HCT116 (cell line): Measurements from ENCODE around the gene INPP5F. TPM values are rescaled to one million over a fixed set of nuclear protein-coding genes. Genes with fewer than 3 reads are reported as not detected.

ENCODE experiments used
- ATAC-seq: fragments of 200-7000 bp; cut with Tn5 transposase; 2 replicates; pipeline ENCODE4 v1.9.1; 2020; ENCODE audit warnings: mild to moderate bottlenecking, moderate library complexity
- BruUV-seq: library from RNA; stranded (reverse); fragments of 400-500 nt; replicated peaks from 2 replicates; lab custom pipeline; 2021; lab: Mats Ljungman, UMichigan
- CTCF ChIA-PET: fragments of 300-600 bp; sonication (Branson Sonifier 250); formaldehyde crosslinking; loops from one replicate; lab custom pipeline; 2021; ENCODE audit warnings: antibody characterized with exemption; lab: Charles Lee
- POLR2A ChIA-PET: fragments of 300-600, 350-600 bp; sonication (Branson Sonifier 250); formaldehyde crosslinking; loops from one replicate; lab custom pipeline; 2021; ENCODE audit warnings: antibody characterized with exemption; lab: Charles Lee
- RAD21 ChIA-PET, 2 experiments: fragments of 300-600 bp; sonication (Branson Sonifier 250); formaldehyde crosslinking; loops; one replicate each; lab custom pipeline; 2023; ENCODE audit warnings: low total read pairs in 2 of 2; ENCODE audit not compliant: uncharacterized antibody in 2 of 2, unreplicated experiment in 2 of 2, low non-redundant PET in 1 of 2; lab: Charles Lee
- DNase-seq: peaks from one replicate; pipeline ENCODE4 v3.0.0-alpha.2; 2010; ENCODE audit warnings: low read depth, low spot score
- H2AFZ ChIP-seq: fragments of 200-600 bp; shearing (Covaris generic), sonication (generic); 2 replicates; pipeline ENCODE4 v1.6.1; 2017; ENCODE audit warnings: low read depth, mixed run types, mixed read lengths, antibody characterized with exemption, low read length; ENCODE audit not compliant: poor library complexity, severe bottlenecking
- H3K27ac ChIP-seq: 2 replicates; pipeline ENCODE4 v1.5.1; 2012; ENCODE audit warnings: low read depth, low read length
- H3K27me3 ChIP-seq: fragments of 200-600 bp; sonication (generic); 2 replicates; pipeline ENCODE4 v1.6.1; 2016; ENCODE audit warnings: mixed run types, low read length, mixed read lengths; ENCODE audit not compliant: insufficient read depth
- H3K36me3 ChIP-seq, 2 experiments: fragments of 200-500 bp in 1 of 2; fragments of 200-600 bp in 1 of 2; sonication (Bioruptor generic) in 1 of 2; sonication (generic) in 1 of 2; 2 replicates each; pipeline versions ENCODE4 v1.5.1 to v1.6.1; 2014 to 2016; ENCODE audit warnings: low read length in 2 of 2, inconsistent platforms in 1 of 2, mixed read lengths in 1 of 2, mixed run types in 1 of 2; ENCODE audit not compliant: insufficient read depth in 2 of 2, control insufficient read depth in 1 of 2
- H3K4me1 ChIP-seq, 2 experiments: fragments of 200-600 bp in 1 of 2; sonication (generic) in 1 of 2; 2 replicates each; pipeline versions ENCODE4 v1.5.1 to v1.6.1; 2012 to 2017; ENCODE audit warnings: low read length in 2 of 2, inconsistent platforms in 1 of 2, mild to moderate bottlenecking in 1 of 2, mixed read lengths in 1 of 2, mixed run types in 1 of 2, moderate library complexity in 1 of 2; ENCODE audit not compliant: insufficient read depth in 2 of 2, control insufficient read depth in 1 of 2
- H3K4me2 ChIP-seq: fragments of 200-600 bp; sonication (generic); 2 replicates; pipeline ENCODE4 v1.6.1; 2017; ENCODE audit warnings: mixed run types, low read length, mixed read lengths
- H3K4me3 ChIP-seq, 2 experiments: fragments of 200-600 bp in 1 of 2; sonication (generic) in 1 of 2; replicated peaks in 1 of 2; 2 replicates each; pipeline ENCODE4 v1.5.1; 2011 to 2016; ENCODE audit warnings: low read length in 2 of 2, control low read depth in 1 of 2, low read depth in 1 of 2, mild to moderate bottlenecking in 1 of 2, mixed read lengths in 1 of 2, mixed run types in 1 of 2
- H3K79me2 ChIP-seq: fragments of 200-600 bp; sonication (generic); 2 replicates; pipeline ENCODE4 v1.6.1; 2017; ENCODE audit warnings: mild to moderate bottlenecking, mixed run types, low read length, moderate library complexity, mixed read lengths; ENCODE audit not compliant: insufficient read depth
- H3K9ac ChIP-seq: fragments of 200-600 bp; sonication (generic); 2 replicates; pipeline ENCODE4 v1.6.1; 2016; ENCODE audit warnings: low read length, mixed read lengths
- H3K9me2 ChIP-seq: fragments of 200-600 bp; sonication (generic), shearing (Covaris generic); 2 replicates; pipeline ENCODE4 v1.6.1; 2017; ENCODE audit warnings: mixed run types, mild to moderate bottlenecking, moderate library complexity; ENCODE audit not compliant: insufficient read depth
- H3K9me3 ChIP-seq, 2 experiments: fragments of 200-500 bp in 1 of 2; fragments of 200-600 bp in 1 of 2; sonication (Bioruptor generic) in 1 of 2; sonication (generic) in 1 of 2; 2 replicates each; pipeline ENCODE4 v1.6.1; 2014 to 2017; ENCODE audit warnings: low read length in 2 of 2, mixed read lengths in 2 of 2, inconsistent platforms in 1 of 2, low read depth in 1 of 2, mild to moderate bottlenecking in 1 of 2, mixed run types in 1 of 2, moderate library complexity in 1 of 2; ENCODE audit not compliant: control insufficient read depth in 1 of 2, insufficient read depth in 1 of 2
- H4K20me1 ChIP-seq: fragments of 200-600 bp; sonication (generic), shearing (Covaris generic); 2 replicates; pipeline ENCODE4 v1.6.1; 2017; ENCODE audit warnings: mixed run types, mild to moderate bottlenecking, moderate library complexity; ENCODE audit not compliant: insufficient read depth
- CEBPB ChIP-seq: IDR thresholded peaks from 2 replicates; pipeline ENCODE4 v1.6.1; 2012; ENCODE audit warnings: low read depth
- EGR1 ChIP-seq: IDR thresholded peaks from 2 replicates; pipeline ENCODE4 v1.6.1; 2012; ENCODE audit warnings: low read depth
- EZH2 ChIP-seq: fragments of 200-600 bp; sonication (generic); IDR thresholded peaks from 2 replicates; pipeline ENCODE4 v1.6.1; 2017; ENCODE audit warnings: antibody characterized with exemption, mixed run types
- SIN3A ChIP-seq: IDR thresholded peaks from 2 replicates; pipeline ENCODE4 v1.6.1; 2012; ENCODE audit warnings: low read depth
- SP1 ChIP-seq: IDR thresholded peaks from 2 replicates; pipeline ENCODE4 v1.6.1; 2012; ENCODE audit warnings: low read depth
- TCF7L2 ChIP-seq: IDR thresholded peaks from 2 replicates; pipeline ENCODE4 v1.7.0; 2011; ENCODE audit warnings: borderline replicate concordance, inconsistent platforms; ENCODE audit not compliant: insufficient read depth, insufficient read length; ENCODE audit errors: extremely low read depth
- ZFX ChIP-seq: fragments of 450-650 bp; IDR thresholded peaks from 2 replicates; pipeline ENCODE4 v1.6.1; 2017
- intact Hi-C: fragments of 100-400 bp; cut with micrococcal nuclease; formaldehyde crosslinking; loops from 2 replicates; pipeline ENCODE4 v1.10.0; 2022
- total RNA-seq: library from RNA; stranded (reverse); gene quantifications from one replicate; pipeline ENCODE4 v1.2.1, GENCODE V29; 2021; ENCODE audit not compliant: unreplicated experiment
- TF ChIP-seq, protein P1 (sequence below): IDR thresholded peaks from 2 replicates; pipeline ENCODE4 v1.6.1; 2012; ENCODE audit warnings: low read depth

Gene INPP5F
- total RNA-seq, 1 experiment from 2014 or later = 21.6 TPM

DNA sequence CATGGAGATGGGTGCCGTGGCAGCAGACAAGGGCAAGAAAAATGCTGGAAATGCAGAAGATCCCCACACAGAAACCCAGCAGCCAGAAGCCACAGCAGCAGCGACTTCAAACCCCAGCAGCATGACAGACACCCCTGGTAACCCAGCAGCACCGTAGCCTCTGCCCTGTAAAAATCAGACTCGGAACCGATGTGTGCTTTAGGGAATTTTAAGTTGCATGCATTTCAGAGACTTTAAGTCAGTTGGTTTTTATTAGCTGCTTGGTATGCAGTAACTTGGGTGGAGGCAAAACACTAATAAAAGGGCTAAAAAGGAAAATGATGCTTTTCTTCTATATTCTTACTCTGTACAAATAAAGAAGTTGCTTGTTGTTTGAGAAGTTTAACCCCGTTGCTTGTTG is 48.7 kb upstream of the INPP5F start:
- ATAC-seq (no peak), DNase-seq (no peak)
- Histone ChIP-seq H3K9me2 (no peaks in the 10 kb centered on the region), H4K20me1 (no peaks in the 10 kb centered on the region), H3K4me1 (peaks cover 35 to 50% of the 10 kb centered on the region in 2 experiments), H3K27ac (no peak overlapping the region), H3K79me2 (peaks cover 11% of the 10 kb centered on the region; the same call in 1 of the 2 replicates), H3K4me2 (no peak overlapping the region), H2AFZ (no peak overlapping the region), H3K9ac (no peak overlapping the region), H3K27me3 (no peaks in the 10 kb centered on the region), H3K9me3 (no peaks in the 10 kb centered on the region)
- TSS peak; percentile 36 for BruUV-seq
- ChIA-PET CTCF (no interaction called here), POLR2A (no interaction called here), RAD21 (no interaction called here)
- intact Hi-C loops = no loop called here
- no peak for TF ChIP-seq SP1
- TF ChIP-seq EZH2 = no peak
- no peak for TF ChIP-seq EGR1
- TF ChIP-seq, all 23 proteins: peak for 0
- peaks cover 40 to 42% of the 10 kb centered on the region in 2 experiments for H3K36me3 ChIP-seq
- no peak overlapping the region for H3K4me3 ChIP-seq

DNA sequence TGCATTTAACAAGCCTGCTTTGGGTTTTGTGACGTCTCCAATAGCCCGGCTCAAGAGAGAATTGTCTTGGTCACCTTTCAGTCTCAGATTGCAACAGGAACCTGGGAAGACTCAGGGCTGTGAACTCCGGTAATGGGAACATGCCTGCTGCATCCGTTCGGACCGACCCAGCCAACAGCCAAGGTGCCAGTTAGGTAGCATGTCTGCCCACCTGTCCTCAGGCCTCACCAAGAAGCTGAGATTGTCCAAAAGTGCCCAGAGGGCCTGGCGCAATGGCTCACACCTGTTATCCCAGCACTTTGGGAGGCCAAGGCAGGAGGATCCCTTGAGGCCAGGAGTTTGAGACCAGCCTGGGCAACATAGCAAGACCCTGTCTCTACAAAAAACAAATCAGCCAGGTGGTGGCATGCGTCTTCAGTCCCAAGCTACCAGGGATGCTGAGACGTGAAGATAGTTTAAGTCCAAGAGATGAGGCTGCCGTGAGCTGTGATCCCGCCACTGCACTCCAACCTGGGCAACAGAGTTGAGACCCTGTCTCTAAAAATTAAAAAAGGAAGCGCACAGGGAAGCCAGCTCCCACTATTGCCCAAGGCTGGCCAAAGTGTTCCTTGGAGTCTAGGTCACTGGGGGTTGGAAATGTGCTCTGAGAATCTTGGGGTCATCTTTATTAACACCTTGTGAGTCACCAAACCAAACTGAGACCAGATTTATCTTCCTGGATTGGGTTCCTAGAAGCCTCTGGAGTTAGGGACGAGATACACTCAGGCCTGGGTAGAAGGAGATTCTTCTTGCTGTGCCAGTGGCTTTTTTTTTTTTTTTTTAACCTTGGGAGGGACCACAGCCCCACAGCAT is 47.7 kb upstream of the INPP5F start:
- H3K36me3 ChIP-seq = peaks cover 32 to 33% of the 10 kb centered on the region in 2 experiments
- H3K79me2 ChIP-seq = peaks cover 4% of the 10 kb centered on the region; the same call in 1 of the 2 replicates
- no TSS peak for BruUV-seq
- CTCF ChIA-PET = no interaction called here
- DNase-seq = no peak
- ATAC-seq = no peak
- intact Hi-C loops = no loop called here
- RAD21 ChIA-PET = interaction anchor here in 1 of 2 experiments (0.7 kb wide), 1 partner anchor 27 kb away, joined by 8 read pairs; the partner anchor contains the start of gene BAG3
- 0 out of 2 replicates have a peak overlapping the region, but pooled peaks have one; percentile 13 for H3K4me2 ChIP-seq
- H3K4me1 ChIP-seq = peaks cover 41 to 56% of the 10 kb centered on the region in 2 experiments
- H3K9ac ChIP-seq = no peak overlapping the region
- H3K9me2 ChIP-seq = no peaks in the 10 kb centered on the region
- no peak overlapping the region for H3K4me3 ChIP-seq
- H2AFZ ChIP-seq = no peak overlapping the region
- no peaks in the 10 kb centered on the region for H3K27me3 ChIP-seq
- H3K27ac ChIP-seq = no peak overlapping the region
- TF ChIP-seq TCF7L2 = no peak
- no peak for TF ChIP-seq CEBPB
- no peak for TF ChIP-seq SP1
- no peak for TF ChIP-seq SIN3A
- TF ChIP-seq, protein P1, sequence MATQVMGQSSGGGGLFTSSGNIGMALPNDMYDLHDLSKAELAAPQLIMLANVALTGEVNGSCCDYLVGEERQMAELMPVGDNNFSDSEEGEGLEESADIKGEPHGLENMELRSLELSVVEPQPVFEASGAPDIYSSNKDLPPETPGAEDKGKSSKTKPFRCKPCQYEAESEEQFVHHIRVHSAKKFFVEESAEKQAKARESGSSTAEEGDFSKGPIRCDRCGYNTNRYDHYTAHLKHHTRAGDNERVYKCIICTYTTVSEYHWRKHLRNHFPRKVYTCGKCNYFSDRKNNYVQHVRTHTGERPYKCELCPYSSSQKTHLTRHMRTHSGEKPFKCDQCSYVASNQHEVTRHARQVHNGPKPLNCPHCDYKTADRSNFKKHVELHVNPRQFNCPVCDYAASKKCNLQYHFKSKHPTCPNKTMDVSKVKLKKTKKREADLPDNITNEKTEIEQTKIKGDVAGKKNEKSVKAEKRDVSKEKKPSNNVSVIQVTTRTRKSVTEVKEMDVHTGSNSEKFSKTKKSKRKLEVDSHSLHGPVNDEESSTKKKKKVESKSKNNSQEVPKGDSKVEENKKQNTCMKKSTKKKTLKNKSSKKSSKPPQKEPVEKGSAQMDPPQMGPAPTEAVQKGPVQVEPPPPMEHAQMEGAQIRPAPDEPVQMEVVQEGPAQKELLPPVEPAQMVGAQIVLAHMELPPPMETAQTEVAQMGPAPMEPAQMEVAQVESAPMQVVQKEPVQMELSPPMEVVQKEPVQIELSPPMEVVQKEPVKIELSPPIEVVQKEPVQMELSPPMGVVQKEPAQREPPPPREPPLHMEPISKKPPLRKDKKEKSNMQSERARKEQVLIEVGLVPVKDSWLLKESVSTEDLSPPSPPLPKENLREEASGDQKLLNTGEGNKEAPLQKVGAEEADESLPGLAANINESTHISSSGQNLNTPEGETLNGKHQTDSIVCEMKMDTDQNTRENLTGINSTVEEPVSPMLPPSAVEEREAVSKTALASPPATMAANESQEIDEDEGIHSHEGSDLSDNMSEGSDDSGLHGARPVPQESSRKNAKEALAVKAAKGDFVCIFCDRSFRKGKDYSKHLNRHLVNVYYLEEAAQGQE = no peak
- no peak for TF ChIP-seq ZFX
- no peaks in the 10 kb centered on the region for H4K20me1 ChIP-seq
- POLR2A ChIA-PET = interaction anchor here (0.5 kb wide), 1 partner anchor 39 kb away, joined by 3 read pairs; no protein-coding TSS in a partner anchor
- no peaks in the 10 kb centered on the region for H3K9me3 ChIP-seq
